ENCODE results near the gene CFAP92. TPM values are rescaled to one million over a fixed set of nuclear protein-coding genes. Genes with fewer than 3 reads are reported as not detected.

The CFAP92 gene
- total RNA-seq, 4 donors from 2014 or later, result 1.5 to 2.4 (median 1.7) TPM; not detected in 1

- peak in 2 of 3 donors; percentile 75 to 79 for DNase-seq
- Histone ChIP-seq H3K4me1 (peaks cover 0 to 47% (median 8%) of the 10 kb centered on the region in 4 donors), H3K9me3 (no peaks in the 10 kb centered on the region), H3K27me3 (peaks cover 0 to 10% of the 10 kb centered on the region in 2 donors), H3K4me3 (peak overlapping the region in 3 of 4 donors; percentile 26 to 58 (median 48)), H3K27ac (peak overlapping the region in 3 of 4 donors; percentile 3 to 79 (median 13)), H3K36me3 (no peaks in the 10 kb centered on the region)
- TF ChIP-seq POLR2A (IDR thresholded peaks at IDR 0.05), result no peak
- TF ChIP-seq CTCF (IDR thresholded peaks at IDR 0.05), result peak in 4 of 6 experiments; percentile 16 to 63 (median 56)
Observed at GRCh38 chr3:129003578-129004112, 9.8 kb upstream of the CFAP92 start.

- Histone ChIP-seq H3K4me3 (peak overlapping the region in 2 of 4 donors; percentile 55 to 58), H3K27ac (peak overlapping the region in 3 of 4 donors; percentile 3 to 79 (median 14)), H3K36me3 (no peaks in the 10 kb centered on the region), H3K9me3 (no peaks in the 10 kb centered on the region), H3K27me3 (peaks cover 0 to 10% of the 10 kb centered on the region in 2 donors), H3K4me1 (peaks cover 0 to 47% (median 8%) of the 10 kb centered on the region in 4 donors)
- no peak for DNase-seq
- no peak for TF ChIP-seq POLR2A (IDR thresholded peaks at IDR 0.05)
- no peak for TF ChIP-seq CTCF (IDR thresholded peaks at IDR 0.05)
Observed at GRCh38 chr3:129002573-129003569, 9.0 kb upstream of the CFAP92 start.

GRCh38 chr3:129001806-129002572 is 8.1 kb upstream of the CFAP92 start:
- Histone ChIP-seq H3K27ac (peak overlapping the region; percentile 52 to 80 (median 64)), H3K27me3 (peaks cover 0 to 10% of the 10 kb centered on the region in 2 donors), H3K4me1 (peaks cover 0 to 45% (median 8%) of the 10 kb centered on the region in 4 donors), H3K4me3 (peak overlapping the region; percentile 39 to 58 (median 50)), H3K9me3 (no peaks in the 10 kb centered on the region), H3K36me3 (no peaks in the 10 kb centered on the region)
- no peak for DNase-seq
- TF ChIP-seq POLR2A (IDR thresholded peaks at IDR 0.05) (no peak), CTCF (IDR thresholded peaks at IDR 0.05) (no peak)

- TF ChIP-seq CTCF (IDR thresholded peaks at IDR 0.05) (no peak), POLR2A (IDR thresholded peaks at IDR 0.05) (no peak)
- no peaks in the 10 kb centered on the region for H3K36me3 ChIP-seq
- H3K27me3 ChIP-seq, result peaks cover 0 to 10% of the 10 kb centered on the region in 2 donors
- H3K27ac ChIP-seq, result peak within 1 kb of the TSS; percentile 52 to 80 (median 64)
- peaks cover 0 to 38% (median 8%) of the 10 kb centered on the region in 4 donors for H3K4me1 ChIP-seq
- H3K9me3 ChIP-seq, result no peaks in the 10 kb centered on the region
- peak in 2 of 3 donors; percentile 66 to 70 for DNase-seq
- H3K4me3 ChIP-seq, result peak within 1 kb of the TSS; percentile 39 to 58 (median 50)
Observed at GRCh38 chr3:129001101-129001805, 7.4 kb upstream of the CFAP92 start, which contains the start of gene EFCC1. Gene EFCC1 (plus strand): TSS chr3:129001304. CDS start chr3:129001629, 325 bp downstream.

All from Peyer's patch (tissue), 4 donors.